Stimulated activated CD4-positive, alpha-beta T cell treated with anti-CD3 and anti-CD28 coated beads, Interleukin-12 subunit alpha, Interleukin-12 subunit beta, amount 100 ng/mL, for 24 hours (primary cell): ENCODE data around the gene MORN4.
"Not testable (repeated sequence)": the region's sequence is repeated elsewhere in the genome, so short reads cannot be mapped to it uniquely, and the experiment has no call there.

Experiments used
- DNase-seq, 2 experiments: peaks; one replicate each; pipeline ENCODE4 v3.0.0-alpha.2; 2020; ENCODE audit warnings: low read depth in 2 of 2

The MORN4 gene

GRCh38 chr10:97640868-97641811 is 7.8 kb upstream of the MORN4 start:
- peak in 1 of 2 experiments; percentile 13 for DNase-seq

GRCh38 chr10:97640174-97640867 is 7.0 kb upstream of the MORN4 start, which contains the start of gene PI4K2A:
TSS of gene PI4K2A (plus strand) at chr10:97640671. CDS start at chr10:97640743, 72 bp downstream.
- DNase-seq: peak; percentile 99

- not testable (repeated sequence) for DNase-seq
These were observed 5.8 kb upstream of the MORN4 start for GRCh38 chr10:97639090-97639489.

GRCh38 chr10:97635577-97635976 is 2.3 kb upstream of the MORN4 start:
- no peak for DNase-seq

- peak in 1 of 2 experiments; percentile 2 for DNase-seq
These were observed 621 bp upstream of the MORN4 start for GRCh38 chr10:97633921-97634320.

- no peak for DNase-seq
These were observed 2.2 kb downstream of the MORN4 start for GRCh38 chr10:97631098-97631497.

- DNase-seq: no peak
These were observed 4.0 kb downstream of the MORN4 start for GRCh38 chr10:97629289-97629688.

GRCh38 chr10:97628228-97628627 is 5.1 kb downstream of the MORN4 start:
- DNase-seq: no peak

GRCh38 chr10:97627731-97628130 is 5.6 kb downstream of the MORN4 start:
- DNase-seq: no peak

GRCh38 chr10:97623277-97623676 is 10.0 kb downstream of the MORN4 start:
- DNase-seq: no peak

GRCh38 chr10:97618733-97619132 is 14.6 kb downstream of the MORN4 start:
- no peak for DNase-seq

- DNase-seq: no peak
These were observed 15.0 kb downstream of the MORN4 start for GRCh38 chr10:97618285-97618684.

GRCh38 chr10:97612386-97612785 is 20.9 kb downstream of the MORN4 start:
- DNase-seq: no peak

- DNase-seq: no peak
These were observed 21.8 kb downstream of the MORN4 start for GRCh38 chr10:97611473-97611872.

GRCh38 chr10:97608991-97609561 is 24.2 kb downstream of the MORN4 start:
- DNase-seq: no peak

- no peak for DNase-seq
These were observed 26.1 kb downstream of the MORN4 start for GRCh38 chr10:97607095-97607636.

- DNase-seq: no peak
These were observed 31.8 kb downstream of the MORN4 start for GRCh38 chr10:97601268-97602215.

- DNase-seq: no peak
These were observed 32.7 kb downstream of the MORN4 start for GRCh38 chr10:97600616-97601015.

GRCh38 chr10:97599272-97599619 is 34.1 kb downstream of the MORN4 start:
- DNase-seq: no peak

GRCh38 chr10:97598407-97599271 is 34.7 kb downstream of the MORN4 start:
- no peak for DNase-seq
